IPS-NIHi7 (cell line): ENCODE measurements around the gene CSRNP3.
"Not testable (repeated sequence)": the region's sequence is repeated elsewhere in the genome, so short reads cannot be mapped to it uniquely, and the experiment has no call there.

ENCODE experiments used
- DNase-seq: peaks from one replicate; pipeline ENCODE4 v3.0.0; 2012; ENCODE audit warnings: mixed read lengths; ENCODE audit errors: extremely low spot score

The CSRNP3 gene

GRCh38 chr2:165587335-165587938 is 117.9 kb downstream of the CSRNP3 start:
- DNase-seq = no peak

GRCh38 chr2:165590999-165591398 is 121.5 kb downstream of the CSRNP3 start:
- DNase-seq = not testable (repeated sequence)

- DNase-seq = no peak
Measured at GRCh38 chr2:165593081-165593480, 123.6 kb downstream of the CSRNP3 start.

GRCh38 chr2:165594231-165594934 is 124.9 kb downstream of the CSRNP3 start:
- no peak for DNase-seq

DNA sequence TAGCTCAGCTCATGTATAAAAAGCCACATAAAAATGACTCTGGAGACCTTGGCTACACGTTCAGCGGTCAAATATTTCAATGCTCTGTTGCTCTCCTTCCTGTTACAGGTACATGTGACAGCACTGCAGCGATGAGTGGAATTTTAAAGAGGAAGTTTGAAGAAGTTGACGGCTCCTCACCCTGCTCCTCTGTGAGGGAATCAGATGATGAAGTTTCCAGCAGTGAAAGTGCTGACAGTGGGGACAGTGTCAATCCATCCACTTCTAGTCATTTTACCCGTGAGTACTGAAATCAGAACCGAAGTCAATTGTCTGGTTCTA is 125.4 kb downstream of the CSRNP3 start:
- DNase-seq = no peak

DNA sequence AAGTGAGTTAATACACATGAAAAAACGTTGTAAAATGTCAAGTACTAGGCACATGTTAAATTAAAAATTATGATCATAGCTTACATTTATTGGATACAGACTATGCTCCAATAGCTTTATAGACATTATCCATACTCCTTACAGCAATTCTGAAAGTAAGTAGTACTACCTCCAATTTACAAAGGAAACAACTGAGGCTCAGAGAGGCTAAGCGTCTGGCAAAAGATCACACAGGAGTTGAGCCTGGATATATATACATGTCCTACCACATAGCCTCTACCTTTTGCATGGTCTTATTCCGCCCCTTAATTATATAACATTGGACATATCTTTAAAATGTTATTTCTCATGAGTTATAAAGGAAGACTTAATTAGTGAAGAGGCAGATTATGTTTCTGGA is 127.3 kb downstream of the CSRNP3 start:
- no peak for DNase-seq

DNA sequence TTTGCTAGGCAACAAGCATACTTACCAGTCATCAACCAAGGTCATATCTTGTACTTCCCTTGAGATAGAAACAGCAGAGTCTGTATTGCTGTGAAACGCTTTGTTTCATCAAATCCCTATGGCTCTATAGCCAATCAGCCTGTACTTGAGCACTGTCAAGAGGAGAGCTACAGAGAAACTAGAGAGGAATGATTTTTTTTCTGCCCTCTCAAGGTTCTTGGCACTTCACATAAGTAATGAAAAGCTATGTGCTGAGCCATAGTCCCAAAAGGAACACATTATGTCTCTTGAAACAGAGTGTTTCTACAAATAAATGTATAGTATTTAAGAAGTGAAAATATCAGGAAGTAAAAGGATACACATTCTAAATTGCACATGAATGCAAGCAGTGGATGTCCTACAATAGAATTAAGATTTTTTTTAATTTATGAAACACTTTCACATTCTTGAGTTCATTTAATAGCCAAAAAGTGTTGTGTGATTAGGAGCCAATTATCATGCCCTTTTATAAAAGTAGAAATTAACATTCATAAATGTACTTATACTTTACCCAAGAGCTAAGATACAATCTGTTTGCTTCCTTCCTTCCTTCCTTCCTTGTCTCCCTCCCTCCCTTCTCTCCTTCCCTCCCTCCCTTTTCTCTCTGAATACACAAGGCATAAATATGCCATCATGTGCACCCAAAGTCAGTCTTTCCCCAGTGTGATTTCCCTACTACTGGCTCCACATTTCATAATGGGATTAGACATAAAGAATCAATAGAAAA is 131.8 kb downstream of the CSRNP3 start:
- no peak for DNase-seq

GRCh38 chr2:165601928-165602521 is 132.5 kb downstream of the CSRNP3 start:
- no peak for DNase-seq

- DNase-seq = no peak
Measured at GRCh38 chr2:165609672-165610071, 140.2 kb downstream of the CSRNP3 start.

GRCh38 chr2:165610591-165611029 is 141.1 kb downstream of the CSRNP3 start:
- DNase-seq = no peak

DNA sequence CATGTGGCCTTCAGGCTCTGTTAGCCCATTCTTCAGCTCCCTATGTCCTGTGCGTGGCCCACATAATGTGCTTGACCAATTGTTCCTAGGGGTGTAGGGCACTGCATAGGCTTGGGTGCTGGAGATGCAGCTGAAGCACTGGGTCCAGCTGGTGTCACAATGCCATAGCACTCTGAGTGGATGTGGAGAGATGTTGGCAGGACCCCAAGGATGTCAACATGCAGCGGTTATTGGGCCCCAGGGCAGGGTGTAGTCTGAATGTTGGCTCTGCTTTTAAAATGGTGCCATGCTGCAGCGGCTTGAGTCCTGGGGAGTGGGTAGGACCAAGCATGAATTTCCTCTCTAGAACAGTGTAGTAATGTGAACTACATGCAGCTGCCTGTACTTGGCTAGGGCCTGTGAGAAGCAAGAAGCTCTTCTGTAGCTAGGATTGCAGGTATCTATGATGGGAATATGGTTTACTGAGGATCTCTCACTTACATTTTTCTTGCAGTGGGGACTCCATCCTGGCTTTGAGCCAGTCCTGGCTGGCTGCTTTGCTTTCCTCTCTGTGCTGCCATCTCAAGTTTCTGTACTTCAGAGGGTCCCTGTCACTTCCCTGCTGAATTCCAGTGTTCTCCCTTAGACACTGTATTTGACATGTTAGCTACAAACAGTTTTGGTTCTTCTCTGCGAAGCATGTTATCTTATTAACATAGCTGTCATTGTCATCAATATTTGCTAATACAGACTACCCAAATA is 148.4 kb downstream of the CSRNP3 start:
- no peak for DNase-seq

DNA sequence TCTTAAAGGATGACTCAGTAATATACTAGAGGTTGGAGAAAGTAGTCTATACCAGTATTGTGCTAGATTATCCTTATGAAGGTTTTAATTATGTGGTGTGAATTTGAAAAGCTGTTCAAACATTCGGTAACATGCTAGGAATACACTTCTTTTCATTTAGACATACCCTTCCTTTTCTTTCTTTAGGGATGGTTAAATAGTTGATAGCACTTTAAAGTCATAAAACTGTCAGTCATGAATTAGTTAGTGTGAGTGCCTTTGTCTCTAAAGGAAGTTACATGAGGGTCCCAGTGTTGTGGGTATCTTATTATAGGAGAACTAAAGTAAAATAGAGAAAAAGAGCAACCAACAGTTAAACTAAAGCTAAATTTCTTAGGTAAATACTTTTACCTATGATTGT is 149.3 kb downstream of the CSRNP3 start:
- no peak for DNase-seq

- no peak for DNase-seq
Measured at GRCh38 chr2:165621086-165621560, 151.6 kb downstream of the CSRNP3 start.

GRCh38 chr2:165623161-165623560 is 153.7 kb downstream of the CSRNP3 start:
- no peak for DNase-seq

DNA sequence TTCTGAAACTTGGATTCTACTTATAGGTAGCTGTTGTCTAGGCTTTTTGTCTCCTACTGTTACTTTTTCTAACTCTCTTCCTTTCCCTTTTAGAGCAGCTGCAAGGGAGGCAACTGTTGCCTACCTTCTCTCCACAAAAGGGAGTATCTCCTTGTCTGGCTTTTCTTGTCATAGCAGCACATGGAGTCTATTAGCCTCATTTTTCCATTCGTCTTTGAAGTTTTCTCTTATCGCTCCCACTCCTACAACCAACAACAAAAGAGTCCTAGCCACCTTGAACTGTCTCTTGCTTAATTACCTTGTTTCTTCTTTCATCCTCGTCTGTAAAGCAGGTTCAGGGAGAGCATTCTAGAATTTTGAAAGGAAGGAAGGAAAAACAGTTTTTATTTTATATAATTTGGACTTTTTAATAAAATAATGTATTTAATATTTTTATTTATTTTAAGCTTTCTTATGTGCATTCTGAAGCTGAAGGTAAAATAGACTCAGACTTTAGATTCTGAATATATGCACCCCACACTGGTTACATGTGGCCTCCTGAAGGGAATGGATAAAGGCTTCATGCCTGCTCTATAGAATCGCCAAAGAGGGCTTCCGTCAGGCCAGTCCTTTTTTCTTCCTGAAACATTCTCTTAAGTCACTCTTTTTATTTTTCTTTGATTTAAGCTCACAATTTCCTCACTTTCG is 154.4 kb downstream of the CSRNP3 start:
- no peak for DNase-seq

DNA sequence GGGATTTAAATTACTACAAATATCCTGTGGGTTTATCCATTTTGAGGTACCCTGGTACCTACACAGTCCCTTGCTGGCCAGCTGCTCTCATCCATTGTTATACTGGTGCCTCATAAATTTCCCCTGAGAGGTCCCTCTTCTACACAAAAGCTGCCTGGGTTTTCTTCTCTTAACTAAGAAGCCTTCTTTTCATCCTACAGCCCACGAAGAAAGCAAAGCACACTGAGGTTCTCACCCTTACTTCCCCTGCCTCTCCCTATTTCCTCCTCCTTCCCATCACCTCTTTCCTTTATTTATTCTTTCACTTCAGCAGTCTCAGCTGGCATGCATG is 154.9 kb downstream of the CSRNP3 start:
- no peak for DNase-seq

- DNase-seq = no peak
Measured at GRCh38 chr2:165627470-165627869, 158.0 kb downstream of the CSRNP3 start.

- no peak for DNase-seq
Measured at GRCh38 chr2:165629776-165630175, 160.3 kb downstream of the CSRNP3 start.

DNA sequence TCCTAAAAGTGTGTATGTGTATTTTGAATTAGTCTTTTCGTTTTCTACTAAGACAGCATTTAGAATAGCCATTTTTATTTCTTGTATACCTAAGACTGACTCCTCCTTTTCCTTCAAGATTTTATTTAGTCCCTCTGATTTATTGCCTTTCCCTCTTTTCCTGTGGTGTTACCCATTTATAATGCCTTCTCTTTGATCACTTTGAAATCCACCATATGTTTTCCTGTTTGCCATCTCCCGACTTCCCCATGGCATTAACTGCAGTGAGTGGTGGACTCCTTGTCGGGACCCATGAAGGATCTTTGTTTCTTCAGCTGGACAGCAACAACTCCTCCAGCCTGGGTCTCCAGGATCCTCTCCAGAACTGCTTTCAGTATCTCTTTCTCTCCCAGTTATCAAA is 160.7 kb downstream of the CSRNP3 start:
- DNase-seq = no peak

- no peak for DNase-seq
Measured at GRCh38 chr2:165631089-165631488, 161.6 kb downstream of the CSRNP3 start.

DNA sequence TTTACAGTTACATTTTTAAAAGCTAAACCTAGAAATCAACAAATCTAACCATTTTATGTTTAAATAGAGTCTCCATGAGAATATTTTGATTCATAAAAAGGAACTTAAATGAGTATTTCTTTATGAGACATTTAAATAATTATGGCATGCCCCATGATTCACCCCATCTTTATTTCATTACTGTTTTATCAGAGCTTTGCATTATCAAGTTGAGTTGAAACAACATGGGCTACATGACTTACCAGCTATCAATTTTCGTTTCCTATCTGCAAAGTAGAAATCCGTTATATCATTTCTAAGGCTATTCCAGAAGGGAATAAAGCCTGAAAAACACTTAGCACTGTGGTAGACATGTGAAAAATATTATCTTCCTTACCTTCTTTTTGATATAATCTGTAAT is 163.1 kb downstream of the CSRNP3 start:
- DNase-seq = no peak
